NOMO-1 treated with DMSO at 0.1 percent for 48 hours (cell line): ENCODE measurements around the gene SHCBP1L.
A peak's percentile ranks its signal among the peaks of the same experiment; 100 is the strongest.

Source experiments
- DNase-seq: peaks from one replicate; lab custom pipeline; 2025; ENCODE audit not compliant: unreplicated experiment; lab: John Stamatoyannopoulos, UW

Gene SHCBP1L

GRCh38 chr1:182897696-182898095 lies 55.3 kb downstream of the SHCBP1L start:
- no peak for DNase-seq

DNA sequence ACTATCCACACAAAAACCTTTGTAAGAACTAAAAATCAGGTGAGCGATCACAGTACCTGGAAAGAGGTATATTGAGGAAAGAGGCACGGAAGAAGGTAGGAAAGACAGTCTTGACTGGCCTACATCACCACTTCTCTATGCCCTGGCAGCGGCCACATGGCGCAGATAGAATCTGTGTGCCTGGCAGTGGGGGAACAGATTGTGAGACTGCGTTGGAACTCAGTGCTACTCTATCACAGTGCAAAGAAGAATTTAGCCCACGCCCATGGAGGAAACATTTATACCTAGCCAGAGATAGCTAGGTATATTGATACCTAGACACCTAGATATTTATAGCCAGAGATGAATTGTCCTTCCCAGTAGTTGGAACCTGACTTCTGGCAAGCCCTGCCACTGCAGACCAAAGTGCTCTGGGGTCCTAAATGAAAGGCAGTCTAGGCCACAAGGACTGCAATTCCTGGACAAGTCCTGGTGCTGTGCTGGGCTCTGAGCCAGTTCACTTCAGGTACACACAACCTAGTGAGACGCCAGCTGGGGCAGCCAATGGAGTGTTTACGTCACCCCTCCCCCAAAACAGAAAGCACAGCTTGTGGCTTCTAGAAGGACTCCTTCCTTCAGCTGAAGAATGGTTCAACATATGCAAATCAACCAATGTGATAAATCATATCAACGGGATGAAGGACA lies 61.9 kb downstream of the SHCBP1L start:
- DNase-seq: no peak

DNA sequence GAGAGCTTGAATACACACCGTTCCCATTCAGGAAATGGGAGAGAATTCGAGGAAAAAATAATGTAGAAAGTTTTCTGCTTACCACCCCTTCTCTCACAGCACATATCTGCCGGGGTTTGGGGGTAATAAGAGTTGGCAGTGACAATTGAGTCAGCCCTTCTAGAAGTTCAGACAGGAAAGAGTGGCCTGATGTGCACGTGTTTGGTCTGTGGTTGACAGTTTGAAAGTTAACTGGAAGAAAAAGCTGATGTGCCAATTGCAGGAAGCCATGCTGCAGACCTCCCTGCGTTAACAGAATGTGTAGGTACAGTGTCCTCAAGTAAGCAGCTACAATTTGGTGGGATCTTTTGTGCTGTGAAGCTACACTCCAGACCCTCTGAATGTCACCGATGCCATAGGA lies 63.0 kb downstream of the SHCBP1L start:
- DNase-seq: peak; percentile 54

DNA sequence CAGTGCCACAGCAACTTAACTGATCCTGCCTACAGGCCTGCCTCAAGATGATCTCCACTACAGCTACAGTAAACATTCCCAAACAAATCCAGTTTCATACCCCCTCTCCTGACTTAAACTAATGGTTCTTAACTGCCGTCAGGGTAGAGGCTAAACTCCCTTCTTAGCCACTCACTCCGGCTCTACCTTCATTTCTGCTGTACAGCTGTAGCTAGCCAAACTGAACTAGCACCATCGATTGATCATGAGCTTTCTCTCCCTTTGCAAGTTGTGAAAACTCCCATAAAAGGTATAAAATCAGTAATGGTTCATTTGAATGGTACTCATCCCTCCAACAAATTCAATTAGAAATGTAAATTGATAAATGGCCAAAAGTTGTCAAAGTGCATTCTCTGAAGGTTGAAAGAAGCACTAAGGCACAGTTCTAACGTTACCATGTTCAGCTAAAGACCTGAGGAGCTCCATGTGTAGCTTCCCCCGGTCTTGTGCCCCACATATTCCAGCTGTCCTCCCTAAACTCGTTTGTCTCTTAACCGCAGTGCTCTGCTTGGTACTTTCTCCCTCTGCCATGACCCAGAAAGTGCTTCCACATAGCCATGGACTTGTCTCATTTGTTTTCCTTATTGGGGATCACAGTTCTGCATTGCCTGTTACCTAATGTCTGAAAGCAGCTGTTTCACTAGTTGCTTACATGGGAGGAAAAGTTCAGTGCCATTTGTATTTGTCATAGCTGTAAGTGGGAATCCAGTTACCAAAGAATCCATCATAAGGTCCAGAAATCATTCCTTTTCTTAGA lies 64.0 kb downstream of the SHCBP1L start:
- no peak for DNase-seq

- no peak for DNase-seq
These were observed 66.0 kb downstream of the SHCBP1L start for GRCh38 chr1:182886985-182887384.

DNA sequence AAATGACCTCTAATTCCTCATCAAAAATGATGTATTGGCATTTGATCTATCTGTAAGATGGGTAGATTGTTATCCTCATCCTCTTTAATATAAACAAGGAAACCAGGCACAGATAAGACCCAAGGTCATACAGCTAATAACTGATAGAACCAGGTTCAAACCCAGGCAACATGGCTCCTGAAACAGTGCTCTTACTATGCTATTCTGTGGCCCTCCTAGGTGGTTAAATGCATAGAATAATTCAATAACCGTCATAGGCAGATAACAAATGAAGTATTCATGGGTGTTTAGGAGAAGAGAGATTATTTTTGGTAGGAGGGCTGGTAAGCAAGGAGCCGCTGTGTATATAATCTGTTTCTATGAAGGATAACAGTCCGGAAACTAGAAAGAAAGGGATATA lies 67.4 kb downstream of the SHCBP1L start:
- no peak for DNase-seq

DNA sequence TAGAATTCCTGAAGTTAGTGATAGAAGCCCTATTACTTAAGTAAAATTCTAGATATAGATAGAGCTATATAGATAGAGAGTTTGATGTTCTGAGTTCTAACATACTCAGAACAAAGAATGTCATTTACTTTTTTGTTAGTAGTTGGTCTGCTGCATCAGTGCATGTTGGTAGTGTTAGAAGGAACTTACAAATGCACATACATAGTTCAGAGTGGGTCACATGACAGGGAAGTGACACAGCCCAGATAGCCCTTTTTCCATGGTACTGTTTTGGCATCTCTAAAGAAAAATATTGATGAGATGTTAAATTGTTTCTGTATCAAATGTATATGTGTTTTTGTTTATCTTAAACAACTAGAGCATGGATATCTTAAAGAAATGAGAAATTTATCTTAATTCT lies 68.1 kb downstream of the SHCBP1L start:
- no peak for DNase-seq

GRCh38 chr1:182877842-182878241 lies 75.1 kb downstream of the SHCBP1L start:
- no peak for DNase-seq

DNA sequence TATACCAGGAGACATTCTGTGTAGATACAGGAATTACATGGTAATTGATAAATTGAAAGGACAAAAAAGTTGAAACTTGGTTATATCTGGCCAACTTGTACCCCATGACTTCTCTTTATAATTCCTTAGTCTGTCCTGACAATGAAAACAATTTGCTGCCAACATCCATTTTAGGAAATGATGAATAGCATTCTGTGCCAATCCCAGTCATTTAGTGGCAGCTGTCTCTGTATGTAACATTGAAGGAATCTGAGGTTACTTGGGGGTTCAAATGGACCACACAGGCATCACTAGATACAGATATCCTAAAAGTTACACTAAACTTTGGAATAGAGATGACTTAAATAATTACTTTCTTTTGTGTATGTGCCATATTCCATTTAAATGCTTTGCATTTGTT lies 75.6 kb downstream of the SHCBP1L start:
- DNase-seq: no peak

DNA sequence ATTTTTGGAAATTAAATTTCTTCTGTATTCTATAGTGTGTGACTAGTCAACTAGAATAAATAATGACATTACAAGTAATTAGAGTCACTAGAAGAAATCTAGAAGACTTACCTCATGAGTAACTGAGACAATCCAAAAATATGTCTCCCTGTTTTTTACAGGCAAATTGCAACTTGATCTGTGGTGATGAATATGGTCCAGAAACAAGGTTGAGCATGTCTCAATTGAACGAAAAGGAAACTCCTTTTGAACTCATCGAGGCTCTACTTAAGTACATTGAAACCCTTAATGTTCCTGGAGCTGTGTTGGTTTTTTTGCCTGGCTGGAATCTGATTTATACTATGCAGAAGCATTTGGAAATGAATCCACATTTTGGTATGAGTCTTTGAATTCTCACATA lies 77.1 kb downstream of the SHCBP1L start:
- DNase-seq: no peak

DNA sequence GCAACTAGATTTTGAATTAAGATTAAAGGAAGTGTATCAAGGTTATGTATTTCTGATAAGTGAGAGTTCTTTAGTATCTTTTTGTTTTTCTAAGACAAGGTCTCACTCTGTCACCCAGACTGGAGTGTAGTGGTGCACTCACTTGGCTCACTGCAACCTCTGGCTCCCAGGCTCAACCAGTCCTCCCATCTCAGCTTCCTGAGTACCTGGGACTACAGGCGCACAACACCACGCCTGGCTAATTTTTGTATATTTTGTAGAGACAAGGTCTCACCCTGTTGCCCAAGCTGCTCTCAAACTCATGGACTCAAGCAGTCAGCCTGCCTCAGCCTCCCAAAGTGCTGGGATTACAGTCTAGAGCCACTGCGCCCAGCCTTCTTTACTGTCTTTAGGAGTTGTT lies 80.1 kb downstream of the SHCBP1L start:
- no peak for DNase-seq

GRCh38 chr1:182869241-182869666 lies 83.7 kb downstream of the SHCBP1L start:
- DNase-seq: no peak

DNA sequence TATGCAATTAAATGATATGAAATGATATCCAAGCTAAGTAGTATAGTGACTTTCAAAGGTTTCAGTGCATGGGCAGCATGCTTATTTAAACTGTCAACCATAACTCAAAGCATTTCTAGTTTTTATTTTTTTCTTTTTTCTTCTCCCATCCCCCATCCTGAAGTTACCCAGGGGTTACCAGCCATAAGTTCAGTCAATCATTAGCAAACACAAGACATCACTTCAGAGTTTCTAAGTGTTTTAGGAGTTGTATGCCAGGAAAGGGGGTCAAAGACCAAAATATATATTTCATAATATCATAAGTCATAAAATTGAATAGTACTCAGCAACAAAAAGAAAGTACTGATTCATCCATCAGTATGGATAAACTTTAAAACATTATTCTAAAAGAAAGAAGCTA lies 85.1 kb downstream of the SHCBP1L start:
- DNase-seq: no peak

DNA sequence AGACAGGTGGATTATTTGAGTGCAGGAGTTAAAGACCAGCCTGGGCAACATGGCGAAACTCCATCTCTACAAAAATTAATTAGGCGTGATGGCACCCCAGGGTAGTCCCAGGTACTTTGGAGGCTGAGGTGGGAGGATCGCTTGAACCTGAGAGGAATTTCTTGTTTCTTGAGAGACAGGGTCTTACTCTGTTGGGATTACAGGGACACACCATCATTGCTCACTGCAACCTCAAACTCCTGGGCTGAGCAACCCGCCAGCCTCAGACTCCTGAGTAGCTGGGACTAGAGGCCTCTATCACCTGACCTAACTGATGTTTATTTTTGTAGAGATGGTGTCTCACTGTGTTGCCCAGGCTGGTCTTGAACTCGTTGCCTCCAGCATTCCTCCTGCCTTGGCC lies 89.0 kb downstream of the SHCBP1L start:
- no peak for DNase-seq

- DNase-seq: no peak
These were observed 90.1 kb downstream of the SHCBP1L start for GRCh38 chr1:182862827-182863226.

- no peak for DNase-seq
These were observed 91.0 kb downstream of the SHCBP1L start for GRCh38 chr1:182861994-182862393.

- DNase-seq: no peak
These were observed 92.3 kb downstream of the SHCBP1L start for GRCh38 chr1:182860658-182861057.

- no peak for DNase-seq
These were observed 95.8 kb downstream of the SHCBP1L start for GRCh38 chr1:182857212-182857611.

- no peak for DNase-seq
These were observed 97.1 kb downstream of the SHCBP1L start for GRCh38 chr1:182855911-182856310.

- DNase-seq: no peak
These were observed 101.1 kb downstream of the SHCBP1L start for GRCh38 chr1:182851825-182852224.

- no peak for DNase-seq
These were observed 102.6 kb downstream of the SHCBP1L start for GRCh38 chr1:182850319-182850718.
